Measurements from ENCODE around the gene CSTF1. TPM values are rescaled to one million over a fixed set of nuclear protein-coding genes. Genes with fewer than 3 reads are reported as not detected.

Gene CSTF1
- total RNA-seq, 1 experiment from 2014 or later: 44.5 TPM

- Histone ChIP-seq H4K20me1 (ENCODE audit: insufficient read depth) (no peaks in the 10 kb centered on the region), H3K9ac (ENCODE audit: low read length) (no peak within 1 kb of the TSS), H3K4me1 (ENCODE audit: control insufficient read depth in 1 of 2, insufficient read depth in 2 of 2, low read length in 2 of 2) (no peaks in the 10 kb centered on the region), H3K4me2 (ENCODE audit: low read length) (no peak within 1 kb of the TSS), H3K9me2 (ENCODE audit: insufficient read depth) (no peaks in the 10 kb centered on the region), H2AFZ (ENCODE audit: low read depth, low read length, poor library complexity, severe bottlenecking) (no peak within 1 kb of the TSS), H3K27ac (ENCODE audit: low read depth, low read length) (no peak within 1 kb of the TSS), H3K4me3 (replicated peaks in 1 of 2; ENCODE audit: low read depth in 1 of 2, low read length in 2 of 2) (no peak within 1 kb of the TSS), H3K9me3 (ENCODE audit: control insufficient read depth in 1 of 2, insufficient read depth in 1 of 2, low read depth in 1 of 2, low read length in 2 of 2) (no peaks in the 10 kb centered on the region), H3K27me3 (ENCODE audit: insufficient read depth, low read length) (no peaks in the 10 kb centered on the region), H3K79me2 (ENCODE audit: insufficient read depth, low read length) (no peaks in the 10 kb centered on the region), H3K36me3 (ENCODE audit: control insufficient read depth in 1 of 2, insufficient read depth in 2 of 2, low read length in 2 of 2) (peaks cover 9 to 12% of the 10 kb centered on the region in 2 experiments)
- intact Hi-C loops (cut with micrococcal nuclease): no loop called here
- ChIA-PET POLR2A (no interaction called here), CTCF (interaction anchor here (1.3 kb wide), 1 partner anchor 14 kb away, joined by 3 read pairs; no protein-coding TSS in a partner anchor), RAD21 (ENCODE audit: low non-redundant PET in 1 of 2, low total read pairs in 2 of 2, uncharacterized antibody in 2 of 2, unreplicated experiment in 2 of 2) (no interaction called here)
- TF ChIP-seq POLR2A (IDR thresholded peaks at IDR 0.05; ENCODE audit: borderline replicate concordance, extremely low read depth, insufficient read depth, insufficient read length) (no peak), FOSL1 (IDR thresholded peaks at IDR 0.05; ENCODE audit: low read depth) (no peak), SP1 (IDR thresholded peaks at IDR 0.05; ENCODE audit: low read depth) (no peak), ELF1 (IDR thresholded peaks at IDR 0.05; ENCODE audit: borderline replicate concordance, low read depth) (no peak), MAX (IDR thresholded peaks at IDR 0.05) (no peak), CBX3 (IDR thresholded peaks at IDR 0.05; ENCODE audit: low read depth) (no peak), SIN3A (IDR thresholded peaks at IDR 0.05; ENCODE audit: low read depth) (no peak), REST (IDR thresholded peaks at IDR 0.05; ENCODE audit: low read depth) (no peak), EGR1 (IDR thresholded peaks at IDR 0.05; ENCODE audit: low read depth) (no peak), ZBTB33 (IDR thresholded peaks at IDR 0.05; ENCODE audit: extremely low read depth, insufficient replicate concordance, low read length) (no peak), TCF7L2 (IDR thresholded peaks at IDR 0.05; ENCODE audit: borderline replicate concordance, extremely low read depth, insufficient read depth, insufficient read length) (no peak), CTCF (IDR thresholded peaks at IDR 0.05 in 2 of 3, conservative IDR thresholded peaks at IDR 0.05 in 1 of 3; ENCODE audit: borderline replicate concordance in 1 of 3, insufficient read depth in 1 of 3, low read depth in 2 of 3, low read length in 2 of 3) (no peak), CEBPB (IDR thresholded peaks at IDR 0.05; ENCODE audit: low read depth) (no peak), ZNF274 (IDR thresholded peaks at IDR 0.05; ENCODE audit: low read depth, low read length) (no peak), EZH2 (IDR thresholded peaks at IDR 0.05) (no peak), SRF (IDR thresholded peaks at IDR 0.05; ENCODE audit: low read depth) (no peak)
- no peak for DNase-seq (ENCODE audit: low read depth, low spot score)
- ATAC-seq: no peak
- no TSS peak for BruUV-seq (replicated peaks)
Measured at GRCh38 chr20:56411759-56412472, 19.5 kb downstream of the CSTF1 start, which contains the start of gene CASS4. Gene CASS4, plus strand, starts transcription at chr20:56412260. Its CDS starts 199 bp downstream, at chr20:56412459.
